ENCODE measurements around the gene EDN3. TPM values are rescaled to one million over a fixed set of nuclear protein-coding genes. Genes with fewer than 3 reads are reported as not detected.

The EDN3 gene
- 1 to 10 TPM in 2 of 6 donors, under 1 TPM in 2, not detected in 2; 0.27 to 3.2 (median 1.5) TPM for total RNA-seq

- TF ChIP-seq POLR2AphosphoS5 (IDR thresholded peaks at IDR 0.05): no peak
- no peak for TF ChIP-seq POLR2A (IDR thresholded peaks at IDR 0.05)
- Histone ChIP-seq H3K36me3 (no peaks in the 10 kb centered on the region), H3K9me3 (no peaks in the 10 kb centered on the region), H3K27me3 (peaks cover 0 to 26% (median 11%) of the 10 kb centered on the region in 4 donors), H3K4me1 (peaks cover 0 to 15% (median 2%) of the 10 kb centered on the region in 4 donors), H3K4me3 (peak within 1 kb of the TSS in 3 of 4 donors; percentile 4 to 10 (median 10)), H3K27ac (no peak within 1 kb of the TSS)
- peak in 1 of 2 donors; percentile 77 for DNase-seq
- peak in 1 of 2 donors; percentile 5 for ATAC-seq (ENCODE audit: low FRiP score in 2 of 2)
- WGBS, 2 donors: 3 to 7% methylated on average over 29 to 31 of the region's 77 CpGs
Observed at GRCh38 chr20:59300333-59301081, at the start of gene EDN3. TSS of gene EDN3 (plus strand) at chr20:59300611. CDS start at chr20:59300813, 202 bp downstream.

GRCh38 chr20:59253325-59253724 lies 47.1 kb upstream of the EDN3 start:
- Histone ChIP-seq H3K27ac (no peak overlapping the region), H3K9me3 (no peaks in the 10 kb centered on the region), H3K27me3 (no peaks in the 10 kb centered on the region), H3K36me3 (no peaks in the 10 kb centered on the region), H3K4me3 (no peak overlapping the region), H3K4me1 (no peaks in the 10 kb centered on the region)
- ATAC-seq (ENCODE audit: low FRiP score in 2 of 2): no peak
- WGBS, 2 donors: 64 to 65% methylated on average over 6 of the region's 6 CpGs
- no peak for DNase-seq
- TF ChIP-seq POLR2A (IDR thresholded peaks at IDR 0.05) (no peak), CTCF (IDR thresholded peaks at IDR 0.05) (no peak), EP300 (IDR thresholded peaks at IDR 0.05) (no peak), POLR2AphosphoS5 (IDR thresholded peaks at IDR 0.05) (no peak)

- no peak for TF ChIP-seq POLR2A (IDR thresholded peaks at IDR 0.05)
- Histone ChIP-seq H3K27me3 (no peaks in the 10 kb centered on the region), H3K4me3 (no peak overlapping the region), H3K9me3 (no peaks in the 10 kb centered on the region), H3K36me3 (no peaks in the 10 kb centered on the region), H3K4me1 (no peaks in the 10 kb centered on the region), H3K27ac (no peak overlapping the region)
- ATAC-seq (ENCODE audit: low FRiP score in 2 of 2): no peak
- DNase-seq: no peak
- 24 to 34% methylated on average over 4 of the region's 4 CpGs for WGBS, 2 donors
Observed at GRCh38 chr20:59253779-59254319, 46.6 kb upstream of the EDN3 start.

GRCh38 chr20:59255256-59255655 lies 45.2 kb upstream of the EDN3 start:
- H3K36me3 ChIP-seq: no peaks in the 10 kb centered on the region
- H3K4me1 ChIP-seq: no peaks in the 10 kb centered on the region
- no peak overlapping the region for H3K27ac ChIP-seq
- no peak overlapping the region for H3K4me3 ChIP-seq
- DNase-seq (no peak), ATAC-seq (ENCODE audit: low FRiP score in 2 of 2) (no peak)
- TF ChIP-seq POLR2A (IDR thresholded peaks at IDR 0.05) (no peak), CTCF (IDR thresholded peaks at IDR 0.05) (no peak), EP300 (IDR thresholded peaks at IDR 0.05) (no peak), POLR2AphosphoS5 (IDR thresholded peaks at IDR 0.05) (no peak)
- WGBS, 2 donors: 58 to 76% methylated on average over 5 of the region's 5 CpGs
- H3K27me3 ChIP-seq: no peaks in the 10 kb centered on the region
- no peaks in the 10 kb centered on the region for H3K9me3 ChIP-seq

- H3K36me3 ChIP-seq: no peaks in the 10 kb centered on the region
- TF ChIP-seq POLR2A (IDR thresholded peaks at IDR 0.05) (no peak), CTCF (IDR thresholded peaks at IDR 0.05) (no peak), EP300 (IDR thresholded peaks at IDR 0.05) (no peak), POLR2AphosphoS5 (IDR thresholded peaks at IDR 0.05) (no peak)
- no peaks in the 10 kb centered on the region for H3K27me3 ChIP-seq
- ATAC-seq (ENCODE audit: low FRiP score in 2 of 2) (no peak), DNase-seq (no peak)
- no peaks in the 10 kb centered on the region for H3K4me1 ChIP-seq
- H3K9me3 ChIP-seq: no peaks in the 10 kb centered on the region
- no peak overlapping the region for H3K27ac ChIP-seq
- H3K4me3 ChIP-seq: no peak overlapping the region
- 29 to 33% methylated on average over 2 of the region's 2 CpGs for WGBS, 2 donors
Observed at GRCh38 chr20:59258221-59258621, 42.2 kb upstream of the EDN3 start.

All from upper lobe of left lung (tissue), 6 donors.